Measurements from ENCODE around the gene DGAT2.

Gene DGAT2

GRCh38 chr11:75776546-75776945, 8.0 kb downstream of the DGAT2 start:
- TF ChIP-seq CTCF (IDR thresholded peaks at IDR 0.05), result no peak
- no peak for TF ChIP-seq ZFX (IDR thresholded peaks at IDR 0.05; ENCODE audit: borderline replicate concordance)
- no peak overlapping the region for H3K27ac ChIP-seq

GRCh38 chr11:75777461-75778110, 9.0 kb downstream of the DGAT2 start:
- H3K27ac ChIP-seq, result no peak overlapping the region
- TF ChIP-seq CTCF (IDR thresholded peaks at IDR 0.05) (no peak), ZFX (IDR thresholded peaks at IDR 0.05; ENCODE audit: borderline replicate concordance) (no peak)

- H3K27ac ChIP-seq, result no peak overlapping the region
- TF ChIP-seq CTCF (IDR thresholded peaks at IDR 0.05) (no peak), ZFX (IDR thresholded peaks at IDR 0.05; ENCODE audit: borderline replicate concordance) (no peak)
These were observed 10.4 kb downstream of the DGAT2 start for GRCh38 chr11:75778962-75779361.

- no peak for TF ChIP-seq CTCF (IDR thresholded peaks at IDR 0.05)
- no peak for TF ChIP-seq ZFX (IDR thresholded peaks at IDR 0.05; ENCODE audit: borderline replicate concordance)
- H3K27ac ChIP-seq, result no peak overlapping the region
These were observed 11.4 kb downstream of the DGAT2 start for GRCh38 chr11:75779960-75780359.

GRCh38 chr11:75780888-75781287, 12.3 kb downstream of the DGAT2 start:
- no peak overlapping the region for H3K27ac ChIP-seq
- TF ChIP-seq CTCF (IDR thresholded peaks at IDR 0.05), result no peak
- no peak for TF ChIP-seq ZFX (IDR thresholded peaks at IDR 0.05; ENCODE audit: borderline replicate concordance)

- H3K27ac ChIP-seq, result no peak overlapping the region
- TF ChIP-seq CTCF (IDR thresholded peaks at IDR 0.05) (no peak), ZFX (IDR thresholded peaks at IDR 0.05; ENCODE audit: borderline replicate concordance) (no peak)
These were observed 12.7 kb downstream of the DGAT2 start for GRCh38 chr11:75781296-75781695.

- no peak overlapping the region for H3K27ac ChIP-seq
- TF ChIP-seq ZFX (IDR thresholded peaks at IDR 0.05; ENCODE audit: borderline replicate concordance) (no peak), CTCF (IDR thresholded peaks at IDR 0.05) (no peak)
These were observed 13.3 kb downstream of the DGAT2 start for GRCh38 chr11:75781831-75782230.
